GM12874 (cell line): ENCODE data around the gene ABCC9.

ENCODE experiments used
- CTCF ChIP-seq: IDR thresholded peaks from 2 replicates; pipeline ENCODE4 v1.5.1; 2011; ENCODE audit warnings: low read depth, mild to moderate bottlenecking, control low read depth, low read length, moderate library complexity; ENCODE audit not compliant: insufficient read depth

The ABCC9 gene

GRCh38 chr12:21776175-21776574 is 165.1 kb downstream of the ABCC9 start:
- TF ChIP-seq CTCF, result no peak

- no peak for TF ChIP-seq CTCF
These were observed 165.9 kb downstream of the ABCC9 start for GRCh38 chr12:21775133-21775820.

GRCh38 chr12:21774358-21775132 is 166.7 kb downstream of the ABCC9 start, which contains the start of gene KCNJ8:
KCNJ8 (minus strand) TSS chr12:21774706; CDS start chr12:21773616, 1,090 bp downstream.
- no peak for TF ChIP-seq CTCF

- TF ChIP-seq CTCF, result no peak
These were observed 167.4 kb downstream of the ABCC9 start for GRCh38 chr12:21773806-21774205.

- TF ChIP-seq CTCF, result 0 out of 2 replicates have a peak, but pooled peaks have one; percentile 20
These were observed 167.9 kb downstream of the ABCC9 start for GRCh38 chr12:21773263-21773741.

GRCh38 chr12:21771311-21771710 is 169.9 kb downstream of the ABCC9 start:
- no peak for TF ChIP-seq CTCF

- no peak for TF ChIP-seq CTCF
These were observed 171.9 kb downstream of the ABCC9 start for GRCh38 chr12:21769307-21769706.
